GM12873 (cell line): ENCODE data around the gene TMCC3.

Experiments used
- CTCF ChIP-seq: IDR thresholded peaks from 2 replicates; pipeline ENCODE4 v1.5.1; 2012; ENCODE audit warnings: low read depth, mild to moderate bottlenecking, moderate library complexity, low read length, control low read depth; ENCODE audit not compliant: insufficient read depth; ENCODE audit errors: missing control alignments

TMCC3 gene

GRCh38 chr12:94689002-94689645 is 38.8 kb upstream of the TMCC3 start:
- no peak for TF ChIP-seq CTCF

GRCh38 chr12:94687891-94688290 is 37.5 kb upstream of the TMCC3 start:
- TF ChIP-seq CTCF, result no peak

DNA sequence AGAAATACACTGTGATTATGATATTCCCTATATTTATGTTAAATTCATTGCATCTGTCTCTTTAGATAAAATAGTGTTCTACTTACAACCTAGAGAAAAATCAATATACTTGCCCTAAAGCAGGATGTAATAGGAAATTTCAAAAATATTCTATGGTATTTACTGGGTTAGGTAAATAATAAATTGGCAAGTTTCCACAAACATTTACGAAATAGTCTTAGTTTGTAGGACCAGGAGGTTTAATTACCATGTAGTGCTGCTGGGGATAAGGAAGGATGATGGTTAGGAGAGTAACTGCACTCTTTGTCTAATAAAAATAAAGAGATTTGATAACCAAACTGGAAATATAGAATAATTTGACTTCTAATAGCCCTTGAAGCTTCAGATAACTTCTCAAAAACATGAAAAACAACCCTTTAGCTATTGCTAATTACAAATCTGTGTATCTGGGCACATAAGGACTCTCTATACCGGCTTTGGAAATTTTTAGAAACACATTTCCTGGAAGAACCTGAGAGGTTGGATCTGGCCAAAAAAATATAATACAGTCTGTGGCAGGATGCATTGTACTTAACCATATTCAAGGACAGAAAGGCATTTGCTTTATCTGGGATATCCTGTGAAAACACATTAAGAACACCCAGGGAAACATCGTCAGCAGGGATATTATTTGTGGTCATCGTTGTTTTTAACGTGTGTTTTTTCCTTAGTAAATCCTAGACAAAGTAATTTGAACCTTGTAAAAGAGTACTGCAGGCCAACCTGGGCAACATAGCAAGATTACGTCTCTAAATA is 36.7 kb upstream of the TMCC3 start:
- no peak for TF ChIP-seq CTCF

DNA sequence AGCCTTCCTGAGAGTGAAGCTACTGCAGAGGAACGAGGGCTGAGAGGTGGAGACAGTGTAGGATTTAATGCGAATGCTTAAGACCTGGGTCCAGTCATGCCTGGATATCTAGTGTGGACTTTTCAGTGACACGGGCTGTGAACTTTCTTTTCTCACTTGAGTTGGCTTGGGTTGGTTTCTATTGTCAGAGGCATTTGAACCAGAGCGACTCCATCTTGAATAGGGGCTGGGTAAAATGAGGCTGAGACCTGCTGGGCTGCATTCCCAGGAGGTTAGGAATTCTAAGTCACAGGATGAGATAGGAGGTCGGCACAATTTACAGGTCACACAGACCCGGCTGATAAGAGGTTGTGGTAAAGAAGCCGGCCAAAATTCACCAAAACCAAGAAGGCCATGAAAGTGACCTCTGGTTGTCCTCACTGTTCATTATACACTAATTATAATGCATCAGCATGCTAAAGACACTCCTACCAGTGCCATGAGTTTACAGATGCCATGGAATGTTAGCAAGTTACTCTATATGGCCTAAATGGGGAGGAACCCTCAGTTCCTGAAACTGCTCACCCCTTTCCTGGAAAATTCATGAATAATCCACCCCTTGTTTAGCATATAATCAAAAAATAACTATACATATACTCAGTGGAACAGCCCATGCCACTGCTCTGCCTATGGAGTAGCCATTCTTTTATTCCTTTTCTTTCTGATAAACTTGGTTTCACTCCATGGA is 34.2 kb upstream of the TMCC3 start:
- TF ChIP-seq CTCF, result no peak

DNA sequence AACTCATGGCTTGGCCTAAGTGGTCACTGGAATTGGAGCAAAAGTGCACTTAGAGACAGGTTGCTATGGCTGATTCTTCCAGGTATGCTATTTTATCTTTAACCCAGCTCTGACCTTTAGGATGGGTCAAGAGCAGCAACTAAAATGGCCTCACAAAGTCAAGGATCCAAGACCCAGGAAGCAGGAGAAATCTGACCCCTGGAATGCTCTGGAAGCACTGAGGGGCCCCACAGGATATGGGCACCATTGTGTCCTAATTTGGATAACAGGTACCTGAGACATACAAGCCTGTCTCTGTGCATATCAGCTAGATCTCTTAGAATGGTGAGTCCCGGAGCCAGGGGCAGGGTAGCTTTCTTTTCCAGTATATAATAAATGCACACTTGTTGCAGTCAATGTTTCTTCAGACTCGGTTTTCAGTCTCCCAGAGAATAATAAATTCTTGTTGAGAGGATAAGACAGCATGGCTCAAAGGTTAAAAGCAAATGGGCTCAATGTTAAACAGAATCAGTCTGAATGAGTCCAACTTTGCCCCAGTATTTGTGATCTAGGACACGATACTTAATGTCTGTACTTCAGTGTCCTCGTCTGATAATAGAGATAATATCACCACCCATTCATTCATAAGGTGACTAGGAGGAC is 29.3 kb upstream of the TMCC3 start:
- no peak for TF ChIP-seq CTCF

- no peak for TF ChIP-seq CTCF
These were observed 28.5 kb upstream of the TMCC3 start for GRCh38 chr12:94678849-94679248.

DNA sequence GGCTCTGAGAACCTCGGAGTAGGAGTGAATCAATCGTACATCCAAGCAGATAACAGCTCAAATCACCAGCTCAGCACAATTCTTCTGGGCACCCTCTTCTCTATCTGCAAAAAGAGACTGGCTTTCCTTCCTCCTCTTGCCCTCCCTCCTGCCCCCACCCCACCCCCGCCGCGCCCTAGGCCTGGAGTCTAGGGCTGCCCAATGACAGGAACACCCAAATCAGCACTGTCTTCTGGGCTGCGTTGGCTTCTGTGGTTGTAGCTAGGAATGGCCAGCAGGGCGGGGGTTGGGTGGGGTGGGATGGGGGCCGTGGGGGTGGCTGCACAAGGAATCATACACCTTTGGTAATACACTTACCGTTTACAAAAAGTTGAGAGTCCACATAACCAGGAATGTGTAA is 28.0 kb upstream of the TMCC3 start:
- no peak for TF ChIP-seq CTCF
